ENCODE results near the gene PPIF. TPM values are rescaled to one million over a fixed set of nuclear protein-coding genes. Genes with fewer than 3 reads are reported as not detected.

Gene PPIF
- total RNA-seq, 2 experiments from 2014 or later = 94.1 to 95.6 TPM

DNA sequence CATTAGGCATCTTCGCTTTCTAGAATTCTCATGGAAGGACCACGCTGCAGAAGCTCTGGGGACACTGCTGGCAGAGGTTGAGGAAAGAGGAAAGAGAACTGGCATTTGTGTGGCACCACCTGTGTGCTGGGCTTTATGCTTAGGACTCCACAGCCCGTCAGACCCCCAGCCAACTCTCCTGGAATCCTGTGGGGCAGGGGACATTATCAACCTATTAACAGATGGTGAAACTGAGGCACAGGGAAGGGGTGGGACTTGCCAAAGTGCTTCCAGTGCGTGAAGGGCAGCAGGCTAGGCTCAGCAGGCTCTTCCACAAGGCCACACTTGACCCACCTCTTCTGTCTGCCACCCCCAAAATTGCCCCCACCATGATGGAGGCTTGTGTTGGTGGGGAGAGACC lies 51.4 kb downstream of the PPIF start:
- Mint-ChIP-seq H3K27me3 (ENCODE audit: low read depth) (no peaks in the 10 kb centered on the region), H3K36me3 (ENCODE audit: low read depth) (no peaks in the 10 kb centered on the region), H3K9me3 (no peaks in the 10 kb centered on the region), H3K4me3 (no peak overlapping the region), H3K4me1 (ENCODE audit: low read depth) (no peaks in the 10 kb centered on the region), H3K27ac (no peak overlapping the region)
- CTCF ChIA-PET = interaction anchor here (0.6 to 1.2 kb wide), 5 partner anchors 10 to 64 kb away, joined by 3 to 4 read pairs (median 3); no protein-coding TSS in a partner anchor
- no peak for DNase-seq
- intact Hi-C loops (cut with micrococcal nuclease) = no loop called here

DNA sequence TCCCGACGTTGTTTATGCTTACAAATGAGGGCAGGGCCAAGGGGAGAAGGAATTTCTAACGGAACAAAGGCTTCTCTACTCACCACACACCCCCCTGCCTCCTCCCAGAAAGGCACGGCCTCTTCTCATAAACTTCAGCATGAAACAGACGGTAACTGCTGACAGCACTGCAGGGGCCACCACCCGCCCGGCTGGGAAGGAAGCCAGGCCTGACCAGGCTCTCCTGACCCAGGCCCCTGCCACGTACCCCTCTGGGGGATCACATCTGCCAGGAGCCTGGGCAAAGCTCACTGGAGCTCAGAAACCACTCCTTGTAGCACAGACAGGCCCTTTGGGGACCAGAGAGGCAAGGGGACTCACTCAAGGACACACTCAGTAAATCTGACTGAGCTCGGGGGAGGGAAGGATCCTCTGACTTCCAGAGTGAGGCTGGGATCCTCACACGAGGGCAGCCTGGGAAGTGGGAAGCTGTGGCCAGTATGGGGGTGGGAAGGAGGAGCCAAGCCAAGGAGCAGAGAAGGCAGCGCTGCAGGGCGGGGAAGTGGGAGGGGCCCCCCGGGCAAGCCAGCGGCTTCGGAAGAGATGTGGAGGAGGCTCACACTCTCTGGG lies 52.1 kb downstream of the PPIF start:
- no peaks in the 10 kb centered on the region for H3K4me1 Mint-ChIP-seq (ENCODE audit: low read depth)
- no peaks in the 10 kb centered on the region for H3K36me3 Mint-ChIP-seq (ENCODE audit: low read depth)
- CTCF ChIA-PET = interaction anchor here (0.7 to 1.5 kb wide), 7 partner anchors 8 to 80 kb away, joined by 3 to 4 read pairs (median 3); no protein-coding TSS in a partner anchor
- H3K27me3 Mint-ChIP-seq (ENCODE audit: low read depth) = no peaks in the 10 kb centered on the region
- no peak overlapping the region for H3K4me3 Mint-ChIP-seq
- H3K9me3 Mint-ChIP-seq = no peaks in the 10 kb centered on the region
- no peak for DNase-seq
- H3K27ac Mint-ChIP-seq = no peak overlapping the region
- intact Hi-C loops (cut with micrococcal nuclease) = no loop called here

DNA sequence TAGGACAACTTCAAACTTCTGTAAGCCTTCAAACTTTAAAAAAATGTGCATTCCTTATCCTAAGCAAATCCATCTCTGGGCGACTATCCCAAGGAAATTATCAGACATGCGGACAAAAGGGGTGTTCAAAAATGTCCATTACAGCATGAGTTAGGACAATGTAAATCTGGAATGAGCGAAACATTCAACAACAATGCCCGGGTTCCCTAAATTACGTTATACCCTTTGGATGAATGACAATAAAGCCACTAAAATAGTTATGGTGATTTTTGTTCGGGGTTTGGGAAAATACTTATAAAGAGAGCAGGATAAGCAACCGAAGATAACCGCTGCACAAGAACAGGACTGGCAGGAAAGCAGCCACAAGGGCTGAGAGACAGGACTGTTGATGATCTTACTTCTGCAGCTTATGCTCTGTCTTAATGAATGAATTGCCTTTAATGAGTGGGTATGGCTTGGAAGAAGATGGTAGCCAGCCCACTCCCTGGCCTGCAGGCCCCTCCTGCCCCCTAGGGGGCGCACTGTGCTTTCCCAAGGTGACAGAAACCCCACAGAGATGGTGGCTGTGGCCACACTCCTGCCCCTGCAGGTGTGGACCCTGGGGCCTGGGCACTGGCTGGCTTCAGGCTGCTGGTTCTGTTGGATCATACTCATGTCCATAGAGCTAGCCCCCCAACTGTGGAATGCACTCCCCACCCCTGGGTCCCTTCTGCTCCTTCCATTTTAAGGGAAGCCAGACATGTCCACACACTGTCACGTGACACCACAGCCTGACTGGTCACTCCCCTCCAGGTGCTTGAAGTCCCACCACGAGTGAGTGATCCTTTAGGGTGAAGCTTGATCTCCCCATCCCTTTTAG lies 53.1 kb downstream of the PPIF start:
- Mint-ChIP-seq H3K27me3 (ENCODE audit: low read depth) (no peaks in the 10 kb centered on the region), H3K36me3 (ENCODE audit: low read depth) (no peaks in the 10 kb centered on the region), H3K27ac (no peak overlapping the region), H3K4me3 (no peak overlapping the region), H3K4me1 (ENCODE audit: low read depth) (no peaks in the 10 kb centered on the region), H3K9me3 (no peaks in the 10 kb centered on the region)
- intact Hi-C loops (cut with micrococcal nuclease) = loop anchor here (1.0 kb wide), 2 partner anchors 67 to 87 kb away; no protein-coding TSS in a partner anchor
- peak; percentile 69 for DNase-seq
- CTCF ChIA-PET = interaction anchor here (0.8 to 1.5 kb wide), 11 partner anchors 9 to 79 kb away, joined by 3 to 4 read pairs (median 3); no protein-coding TSS in a partner anchor

DNA sequence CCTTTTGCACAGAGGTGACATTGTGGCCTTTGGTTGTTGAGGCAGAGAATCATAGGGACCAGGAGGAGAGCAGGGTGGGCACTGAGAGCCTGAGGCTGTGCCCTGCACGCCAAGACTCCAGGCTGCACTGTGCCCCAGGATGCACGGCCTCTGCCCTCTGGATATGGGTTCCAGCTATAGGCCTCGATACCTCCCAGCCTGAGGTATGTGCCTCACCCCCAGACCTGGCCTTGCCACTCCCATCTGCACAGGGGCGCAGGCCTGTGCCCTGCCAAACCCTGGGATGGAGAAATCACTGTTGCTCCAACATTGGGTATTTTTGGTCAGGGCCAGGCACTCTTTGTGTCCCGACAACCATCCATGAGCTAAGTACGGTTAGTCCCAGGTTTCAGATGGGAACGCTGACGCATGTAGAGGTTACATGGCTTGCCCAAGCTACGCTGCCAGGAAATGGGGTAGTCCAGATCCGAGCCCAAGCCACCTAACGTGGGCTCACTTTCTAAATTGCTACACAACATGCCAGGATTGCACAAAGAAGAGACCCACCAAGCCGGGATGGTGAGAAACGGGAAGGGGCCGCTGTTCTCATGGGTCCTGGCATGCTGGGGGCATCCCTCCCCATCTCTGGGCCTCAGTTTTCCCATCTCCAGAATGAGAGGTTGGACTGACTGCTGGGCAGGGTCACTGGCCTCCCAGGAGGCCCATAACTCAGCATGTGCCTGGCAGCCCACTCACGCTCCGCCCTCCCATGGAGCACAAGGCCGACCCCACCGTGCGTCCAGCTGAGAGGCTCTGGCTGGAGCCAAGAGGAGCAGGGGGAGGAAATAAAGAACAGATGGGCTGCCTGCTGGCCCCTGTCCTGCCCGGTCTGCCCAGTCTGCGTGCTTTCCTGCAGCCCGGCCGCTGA lies 54.0 kb downstream of the PPIF start:
- DNase-seq = no peak

DNA sequence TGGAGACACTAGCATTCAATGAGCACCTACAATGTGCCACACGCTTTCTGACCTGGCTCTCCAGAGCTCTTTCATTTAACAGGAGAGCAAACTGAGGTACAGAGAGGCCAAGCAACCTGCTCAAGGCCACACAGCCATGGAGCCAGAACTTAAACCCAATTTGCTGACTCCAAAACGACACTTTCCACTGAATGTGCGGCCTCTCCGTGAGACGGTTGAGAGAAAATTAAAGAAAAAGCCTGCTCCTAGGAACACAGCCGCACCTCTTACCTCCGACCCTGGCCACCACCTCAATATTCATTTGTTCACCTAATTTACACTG lies 55.3 kb downstream of the PPIF start:
- no peak for DNase-seq
- intact Hi-C loops (cut with micrococcal nuclease) = no loop called here
- Mint-ChIP-seq H3K27me3 (ENCODE audit: low read depth) (no peaks in the 10 kb centered on the region), H3K36me3 (ENCODE audit: low read depth) (no peaks in the 10 kb centered on the region), H3K9me3 (no peaks in the 10 kb centered on the region), H3K4me1 (ENCODE audit: low read depth) (no peaks in the 10 kb centered on the region), H3K27ac (no peak overlapping the region), H3K4me3 (no peak overlapping the region)
- CTCF ChIA-PET = no interaction called here

More for the DNA sequence above, 54.0 kb downstream of the PPIF start:
- Mint-ChIP-seq H3K36me3 (ENCODE audit: low read depth) (no peaks in the 10 kb centered on the region), H3K4me3 (no peak overlapping the region), H3K4me1 (ENCODE audit: low read depth) (no peaks in the 10 kb centered on the region), H3K27ac (no peak overlapping the region), H3K27me3 (ENCODE audit: low read depth) (no peaks in the 10 kb centered on the region), H3K9me3 (no peaks in the 10 kb centered on the region)
- intact Hi-C loops (cut with micrococcal nuclease) = no loop called here
- CTCF ChIA-PET = interaction anchor here (0.8 to 1.5 kb wide), 8 partner anchors 10 to 71 kb away, joined by 3 to 4 read pairs (median 3); no protein-coding TSS in a partner anchor

DNA sequence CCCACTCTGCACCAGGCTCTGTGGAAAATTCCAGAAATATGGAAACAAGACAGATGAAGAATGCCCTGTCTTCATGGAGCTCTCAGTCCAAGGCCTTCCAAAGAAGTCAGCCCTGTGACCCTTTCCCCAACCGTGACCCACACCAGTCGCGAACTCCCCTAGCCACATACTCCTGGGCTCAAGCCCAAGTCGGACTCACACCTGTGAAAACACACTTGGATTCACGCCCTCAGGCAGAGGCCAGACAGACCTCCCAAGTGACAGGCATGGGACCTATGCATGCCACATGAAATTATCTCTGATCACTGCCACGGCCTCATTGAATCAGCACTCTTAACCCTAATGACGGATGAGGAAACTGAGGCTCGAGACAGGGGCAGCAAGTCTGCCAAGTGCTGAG lies 55.7 kb downstream of the PPIF start:
- H3K27me3 Mint-ChIP-seq (ENCODE audit: low read depth) = no peaks in the 10 kb centered on the region
- CTCF ChIA-PET = no interaction called here
- DNase-seq = no peak

GRCh38 chr10:79403441-79404230 lies 56.4 kb downstream of the PPIF start:
- CTCF ChIA-PET = no interaction called here
- no peak for DNase-seq
- intact Hi-C loops (cut with micrococcal nuclease) = no loop called here
- Mint-ChIP-seq H3K36me3 (ENCODE audit: low read depth) (no peaks in the 10 kb centered on the region), H3K27ac (no peak overlapping the region), H3K27me3 (ENCODE audit: low read depth) (no peaks in the 10 kb centered on the region), H3K4me1 (ENCODE audit: low read depth) (no peaks in the 10 kb centered on the region), H3K9me3 (no peaks in the 10 kb centered on the region), H3K4me3 (no peak overlapping the region)

More for the DNA sequence above, 55.7 kb downstream of the PPIF start:
- H3K4me3 Mint-ChIP-seq = no peak overlapping the region
- no peaks in the 10 kb centered on the region for H3K9me3 Mint-ChIP-seq
- H3K27ac Mint-ChIP-seq = no peak overlapping the region
- intact Hi-C loops (cut with micrococcal nuclease) = no loop called here
- H3K36me3 Mint-ChIP-seq (ENCODE audit: low read depth) = no peaks in the 10 kb centered on the region
- H3K4me1 Mint-ChIP-seq (ENCODE audit: low read depth) = no peaks in the 10 kb centered on the region

- H3K27ac Mint-ChIP-seq = no peak overlapping the region
Observed at GRCh38 chr10:79404231-79404609, 57.0 kb downstream of the PPIF start.

GRCh38 chr10:79404690-79405131 lies 57.4 kb downstream of the PPIF start:
- H3K9me3 Mint-ChIP-seq = no peaks in the 10 kb centered on the region
- no peaks in the 10 kb centered on the region for H3K27me3 Mint-ChIP-seq (ENCODE audit: low read depth)
- intact Hi-C loops (cut with micrococcal nuclease) = no loop called here
- H3K27ac Mint-ChIP-seq = no peak overlapping the region
- H3K4me1 Mint-ChIP-seq (ENCODE audit: low read depth) = no peaks in the 10 kb centered on the region
- H3K4me3 Mint-ChIP-seq = no peak overlapping the region
- DNase-seq = no peak
- CTCF ChIA-PET = no interaction called here
- no peaks in the 10 kb centered on the region for H3K36me3 Mint-ChIP-seq (ENCODE audit: low read depth)

More at GRCh38 chr10:79404231-79404609, 57.0 kb downstream of the PPIF start:
- no peak for DNase-seq
- Mint-ChIP-seq H3K4me1 (ENCODE audit: low read depth) (no peaks in the 10 kb centered on the region), H3K4me3 (no peak overlapping the region), H3K9me3 (no peaks in the 10 kb centered on the region), H3K27me3 (ENCODE audit: low read depth) (no peaks in the 10 kb centered on the region), H3K36me3 (ENCODE audit: low read depth) (no peaks in the 10 kb centered on the region)
- intact Hi-C loops (cut with micrococcal nuclease) = no loop called here
- CTCF ChIA-PET = no interaction called here

Data from activated naive CD4-positive, alpha-beta T cell treated with anti-CD3 and anti-CD28 coated beads for 36 hours (primary cell).